Glutamatergic neuron (in vitro differentiated cells): ENCODE data around the gene OR7G1. TPM values are rescaled to one million over a fixed set of nuclear protein-coding genes. Genes with fewer than 3 reads are reported as not detected.
A peak's percentile ranks its signal among the peaks of the same experiment; 100 is the strongest.

Experiments used
- DNase-seq: peaks from one replicate; pipeline ENCODE4 v3.0.0; 2022
- H3K27ac Mint-ChIP-seq: one replicate; pipeline ENCODE4 v1.8.0; 2020; ENCODE audit warnings: mild to moderate bottlenecking, mixed read lengths, inconsistent platforms; ENCODE audit not compliant: unreplicated experiment
- H3K27me3 Mint-ChIP-seq: one replicate; pipeline ENCODE4 v1.8.0; 2020; ENCODE audit warnings: mild to moderate bottlenecking, moderate library complexity, mixed read lengths, inconsistent platforms; ENCODE audit not compliant: unreplicated experiment
- H3K36me3 Mint-ChIP-seq: one replicate; pipeline ENCODE4 v1.8.0; 2020; ENCODE audit warnings: mild to moderate bottlenecking, mixed read lengths, inconsistent platforms; ENCODE audit not compliant: unreplicated experiment
- H3K4me1 Mint-ChIP-seq: one replicate; pipeline ENCODE4 v1.8.0; 2020; ENCODE audit warnings: mild to moderate bottlenecking, low read depth, mixed read lengths, inconsistent platforms; ENCODE audit not compliant: unreplicated experiment
- H3K4me3 Mint-ChIP-seq: one replicate; pipeline ENCODE4 v1.8.0; 2020; ENCODE audit warnings: mild to moderate bottlenecking, mixed read lengths, inconsistent platforms; ENCODE audit not compliant: unreplicated experiment
- H3K9me3 Mint-ChIP-seq: one replicate; pipeline ENCODE4 v1.8.0; 2020; ENCODE audit warnings: mild to moderate bottlenecking, moderate library complexity, mixed read lengths, inconsistent platforms; ENCODE audit not compliant: unreplicated experiment
- total RNA-seq: library from RNA; stranded (reverse); fragmentation: NEBNext Ultra II Directional; extraction: Animal tissue kit (Norgen Biotek cat#: 25700); gene quantifications from one replicate; pipeline ENCODE4 v1.2.1, GENCODE V29; 2021; ENCODE audit not compliant: unreplicated experiment
- TF ChIP-seq, protein P1 (sequence below): fragments of 200-600 bp; sonication (generic); IDR thresholded peaks from one replicate; pipeline ENCODE4 v1.5.0; 2021; ENCODE audit not compliant: partially characterized antibody, unreplicated experiment

Gene OR7G1
- total RNA-seq, 1 donor from 2014 or later: not detected

- Mint-ChIP-seq H3K4me3 (no peak overlapping the region), H3K27ac (no peak overlapping the region), H3K27me3 (peaks cover 8% of the 10 kb centered on the region), H3K4me1 (no peaks in the 10 kb centered on the region), H3K36me3 (peaks cover 74% of the 10 kb centered on the region), H3K9me3 (peaks cover 37% of the 10 kb centered on the region)
- DNase-seq: no peak
- TF ChIP-seq, protein P1, sequence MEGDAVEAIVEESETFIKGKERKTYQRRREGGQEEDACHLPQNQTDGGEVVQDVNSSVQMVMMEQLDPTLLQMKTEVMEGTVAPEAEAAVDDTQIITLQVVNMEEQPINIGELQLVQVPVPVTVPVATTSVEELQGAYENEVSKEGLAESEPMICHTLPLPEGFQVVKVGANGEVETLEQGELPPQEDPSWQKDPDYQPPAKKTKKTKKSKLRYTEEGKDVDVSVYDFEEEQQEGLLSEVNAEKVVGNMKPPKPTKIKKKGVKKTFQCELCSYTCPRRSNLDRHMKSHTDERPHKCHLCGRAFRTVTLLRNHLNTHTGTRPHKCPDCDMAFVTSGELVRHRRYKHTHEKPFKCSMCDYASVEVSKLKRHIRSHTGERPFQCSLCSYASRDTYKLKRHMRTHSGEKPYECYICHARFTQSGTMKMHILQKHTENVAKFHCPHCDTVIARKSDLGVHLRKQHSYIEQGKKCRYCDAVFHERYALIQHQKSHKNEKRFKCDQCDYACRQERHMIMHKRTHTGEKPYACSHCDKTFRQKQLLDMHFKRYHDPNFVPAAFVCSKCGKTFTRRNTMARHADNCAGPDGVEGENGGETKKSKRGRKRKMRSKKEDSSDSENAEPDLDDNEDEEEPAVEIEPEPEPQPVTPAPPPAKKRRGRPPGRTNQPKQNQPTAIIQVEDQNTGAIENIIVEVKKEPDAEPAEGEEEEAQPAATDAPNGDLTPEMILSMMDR: no peak
Observed at GRCh38 chr19:9155591-9155990, 40.0 kb upstream of the OR7G1 start.

DNA sequence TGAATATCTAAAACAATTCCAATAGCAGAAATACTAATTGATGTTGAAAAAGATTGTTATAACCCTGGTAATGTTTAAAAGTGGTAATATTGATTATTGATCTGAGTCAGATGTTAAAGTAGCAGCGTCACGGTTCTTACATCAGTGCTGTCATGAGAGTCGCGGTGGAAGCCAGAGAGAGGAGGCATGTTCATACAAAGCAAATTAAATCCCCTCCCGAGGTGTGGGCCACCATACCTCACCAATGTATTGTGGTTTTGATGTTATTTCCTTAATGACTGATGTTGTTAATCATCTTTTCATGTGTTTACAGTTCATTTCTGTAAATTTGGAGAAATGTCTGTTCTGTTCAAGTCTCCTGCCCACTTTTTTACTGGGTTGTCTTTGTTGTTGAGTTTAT lies 35.8 kb upstream of the OR7G1 start:
- no peak for DNase-seq
- Mint-ChIP-seq H3K27ac (no peak overlapping the region), H3K4me3 (no peak overlapping the region), H3K36me3 (peaks cover 79% of the 10 kb centered on the region), H3K27me3 (peaks cover 2% of the 10 kb centered on the region), H3K4me1 (no peaks in the 10 kb centered on the region), H3K9me3 (peaks cover 32% of the 10 kb centered on the region)
- TF ChIP-seq, protein P1: no peak

- Mint-ChIP-seq H3K4me3 (peak overlapping the region; percentile 58), H3K4me1 (no peaks in the 10 kb centered on the region), H3K36me3 (peaks cover 77% of the 10 kb centered on the region), H3K27me3 (peaks cover 2% of the 10 kb centered on the region), H3K9me3 (peaks cover 34% of the 10 kb centered on the region), H3K27ac (no peak overlapping the region)
- TF ChIP-seq, protein P1: no peak
- DNase-seq: no peak
Observed at GRCh38 chr19:9150650-9151049, 35.1 kb upstream of the OR7G1 start.

DNA sequence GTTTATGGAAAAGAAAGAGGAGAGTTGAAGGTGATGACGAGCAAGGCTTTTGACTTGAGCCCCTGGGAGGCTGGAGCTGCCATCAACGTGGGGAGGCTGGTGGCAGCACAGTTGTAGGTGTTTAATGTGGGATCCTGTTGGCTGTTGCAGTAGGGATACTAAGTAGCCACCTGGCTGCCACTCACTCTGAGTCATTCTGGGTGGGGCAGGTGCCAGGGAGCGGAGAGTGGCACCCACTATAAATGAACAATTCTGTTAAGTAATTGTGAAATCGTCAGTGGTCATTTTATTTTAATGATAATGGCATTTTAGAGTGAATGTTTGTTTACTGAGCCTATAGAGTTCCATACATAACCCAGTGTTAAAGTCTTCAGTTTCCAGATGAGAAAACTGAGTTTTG lies 34.4 kb upstream of the OR7G1 start:
- Mint-ChIP-seq H3K36me3 (peaks cover 75% of the 10 kb centered on the region), H3K27me3 (peaks cover 2% of the 10 kb centered on the region), H3K4me3 (no peak overlapping the region), H3K9me3 (peaks cover 30% of the 10 kb centered on the region), H3K4me1 (no peaks in the 10 kb centered on the region), H3K27ac (no peak overlapping the region)
- DNase-seq: no peak
- TF ChIP-seq, protein P1: no peak

DNA sequence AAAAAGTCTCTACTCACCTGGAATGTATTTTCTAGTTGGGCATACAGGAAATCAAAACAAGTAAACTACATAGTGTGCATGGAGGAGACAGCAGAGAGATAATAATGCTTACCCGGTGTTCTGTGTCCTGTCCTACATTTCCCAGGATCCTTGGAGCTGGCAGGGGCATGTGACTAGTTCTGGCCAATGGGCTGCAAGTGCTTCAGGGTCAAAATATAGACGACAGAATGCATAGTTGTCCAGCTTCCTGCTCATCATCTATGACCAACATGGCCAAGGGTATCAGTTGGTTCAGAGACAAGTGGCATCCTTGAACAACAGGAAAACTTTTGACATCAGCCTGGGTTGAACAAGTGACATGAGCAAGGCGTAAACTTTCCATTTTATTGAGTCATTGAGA lies 33.1 kb upstream of the OR7G1 start:
- H3K4me1 Mint-ChIP-seq: no peaks in the 10 kb centered on the region
- H3K27ac Mint-ChIP-seq: no peak overlapping the region
- peaks cover 2% of the 10 kb centered on the region for H3K27me3 Mint-ChIP-seq
- TF ChIP-seq, protein P1: no peak
- peaks cover 32% of the 10 kb centered on the region for H3K9me3 Mint-ChIP-seq
- peaks cover 75% of the 10 kb centered on the region for H3K36me3 Mint-ChIP-seq
- DNase-seq: no peak
- no peak overlapping the region for H3K4me3 Mint-ChIP-seq
